ENCODE data around the gene UPF1. TPM values are rescaled to one million over a fixed set of nuclear protein-coding genes. Genes with fewer than 3 reads are reported as not detected.

UPF1 gene
- total RNA-seq, 1 donor: 51.0 TPM

DNA sequence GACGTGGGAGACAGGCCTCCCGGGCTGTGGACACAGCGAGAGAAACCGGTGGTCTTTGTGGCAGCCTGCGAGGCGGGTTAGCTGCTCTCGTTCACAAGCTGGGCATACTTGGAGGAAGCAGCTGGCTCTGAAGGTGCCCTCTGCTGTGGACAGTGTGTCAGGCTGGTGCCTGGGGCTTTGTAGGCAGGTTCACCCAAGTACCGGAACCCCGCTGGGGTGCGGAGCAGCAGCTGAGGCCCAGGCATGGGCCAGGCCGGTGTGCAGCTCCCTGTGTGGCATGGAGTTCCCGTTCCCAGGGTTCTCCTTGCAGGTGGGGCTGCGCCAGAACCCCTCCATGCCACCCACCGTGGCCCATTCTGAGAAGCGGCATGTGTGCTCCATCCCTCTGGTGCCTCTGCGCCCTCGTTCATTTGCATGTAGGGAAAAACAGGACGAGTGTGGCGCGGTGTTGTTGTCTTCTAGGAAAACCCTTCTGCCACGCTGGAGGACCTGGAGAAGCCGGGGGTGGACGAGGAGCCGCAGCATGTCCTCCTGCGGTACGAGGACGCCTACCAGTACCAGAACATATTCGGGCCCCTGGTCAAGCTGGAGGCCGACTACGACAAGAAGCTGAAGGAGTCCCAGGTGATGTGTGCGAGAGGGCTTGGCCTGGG, 20.0 kb downstream of the UPF1 start:
- no peak overlapping the region for H3K4me3 ChIP-seq (ENCODE audit: low read depth, low read length)
- TF ChIP-seq, protein P1, sequence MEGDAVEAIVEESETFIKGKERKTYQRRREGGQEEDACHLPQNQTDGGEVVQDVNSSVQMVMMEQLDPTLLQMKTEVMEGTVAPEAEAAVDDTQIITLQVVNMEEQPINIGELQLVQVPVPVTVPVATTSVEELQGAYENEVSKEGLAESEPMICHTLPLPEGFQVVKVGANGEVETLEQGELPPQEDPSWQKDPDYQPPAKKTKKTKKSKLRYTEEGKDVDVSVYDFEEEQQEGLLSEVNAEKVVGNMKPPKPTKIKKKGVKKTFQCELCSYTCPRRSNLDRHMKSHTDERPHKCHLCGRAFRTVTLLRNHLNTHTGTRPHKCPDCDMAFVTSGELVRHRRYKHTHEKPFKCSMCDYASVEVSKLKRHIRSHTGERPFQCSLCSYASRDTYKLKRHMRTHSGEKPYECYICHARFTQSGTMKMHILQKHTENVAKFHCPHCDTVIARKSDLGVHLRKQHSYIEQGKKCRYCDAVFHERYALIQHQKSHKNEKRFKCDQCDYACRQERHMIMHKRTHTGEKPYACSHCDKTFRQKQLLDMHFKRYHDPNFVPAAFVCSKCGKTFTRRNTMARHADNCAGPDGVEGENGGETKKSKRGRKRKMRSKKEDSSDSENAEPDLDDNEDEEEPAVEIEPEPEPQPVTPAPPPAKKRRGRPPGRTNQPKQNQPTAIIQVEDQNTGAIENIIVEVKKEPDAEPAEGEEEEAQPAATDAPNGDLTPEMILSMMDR (IDR thresholded peaks at IDR 0.05; ENCODE audit: insufficient read depth, low read depth, low read length): no peak
- DNase-seq (ENCODE audit: low read depth): no peak

DNA sequence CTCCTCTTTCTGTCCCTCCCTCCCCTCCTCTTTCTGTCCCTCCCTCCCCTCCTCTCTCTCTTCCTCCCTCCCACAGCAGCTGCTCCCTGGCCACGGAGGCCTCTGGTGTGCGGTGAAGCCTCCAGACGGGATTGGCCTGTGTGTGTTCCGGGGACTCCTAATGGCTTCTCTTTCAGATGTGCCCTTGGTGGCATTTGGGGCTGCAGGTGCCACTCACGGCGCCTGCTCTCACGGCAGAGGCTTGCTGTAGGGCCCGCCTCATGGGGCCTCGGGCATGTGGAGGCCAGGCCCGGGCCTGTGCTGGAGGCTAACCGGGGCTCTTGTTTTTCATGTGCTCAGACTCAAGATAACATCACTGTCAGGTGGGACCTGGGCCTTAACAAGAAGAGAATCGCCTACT, 20.9 kb downstream of the UPF1 start:
- DNase-seq (ENCODE audit: low read depth): no peak
- TF ChIP-seq, protein P1 (IDR thresholded peaks at IDR 0.05; ENCODE audit: insufficient read depth, low read depth, low read length): no peak
- H3K4me3 ChIP-seq (ENCODE audit: low read depth, low read length): no peak overlapping the region

DNA sequence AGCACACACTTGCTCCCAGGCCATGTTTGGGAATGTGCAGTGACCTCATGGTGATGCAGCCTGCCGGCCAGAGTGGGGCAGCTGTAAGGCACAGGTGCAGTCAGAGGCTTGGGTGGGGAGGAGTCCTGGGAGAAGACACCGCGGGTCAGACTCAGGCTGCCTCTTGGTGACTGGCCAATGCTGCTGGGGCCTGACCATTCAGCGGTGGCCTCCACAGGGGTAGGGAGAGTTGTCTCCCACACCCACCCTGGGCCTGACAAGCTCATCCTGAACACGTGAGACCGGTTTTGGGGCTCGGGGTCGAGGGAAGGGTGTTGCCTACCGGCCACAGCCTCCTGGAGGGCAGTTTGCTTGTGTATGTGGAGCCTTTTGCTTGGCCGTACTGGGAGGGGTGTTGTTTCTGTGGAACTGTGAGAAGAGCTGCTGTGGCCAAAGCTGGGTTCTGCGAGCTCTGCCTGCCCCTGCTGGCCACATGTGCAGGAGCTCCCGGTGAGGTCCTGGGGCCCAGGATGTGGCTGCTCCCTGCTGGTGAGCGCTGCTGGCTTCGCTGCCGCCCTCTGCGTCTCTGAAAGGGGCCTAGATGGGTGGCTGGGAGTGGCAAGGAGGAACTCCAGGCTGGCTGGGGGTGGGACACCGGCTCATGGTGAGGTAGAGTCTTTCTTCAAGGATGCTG, 22.1 kb downstream of the UPF1 start:
- TF ChIP-seq, protein P1 (IDR thresholded peaks at IDR 0.05; ENCODE audit: insufficient read depth, low read depth, low read length): no peak
- H3K4me3 ChIP-seq (ENCODE audit: low read depth, low read length): no peak overlapping the region
- no peak for DNase-seq (ENCODE audit: low read depth)

DNA sequence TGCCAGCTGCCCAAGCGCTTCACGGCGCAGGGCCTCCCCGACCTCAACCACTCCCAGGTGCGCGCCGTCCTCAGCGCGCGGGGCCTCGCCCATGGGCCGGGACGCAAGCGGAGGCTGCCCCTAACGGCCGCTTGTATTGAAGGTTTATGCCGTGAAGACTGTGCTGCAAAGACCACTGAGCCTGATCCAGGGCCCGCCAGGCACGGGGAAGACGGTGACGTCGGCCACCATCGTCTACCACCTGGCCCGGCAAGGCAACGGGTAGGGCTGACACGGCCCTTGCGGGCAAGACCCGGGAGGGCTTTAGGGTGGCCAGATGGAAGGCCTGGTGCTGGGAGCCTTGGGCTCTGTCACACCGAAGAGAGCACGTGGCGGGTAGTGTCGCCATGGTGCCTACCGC, 23.2 kb downstream of the UPF1 start:
- DNase-seq (ENCODE audit: low read depth): no peak
- H3K4me3 ChIP-seq (ENCODE audit: low read depth, low read length): no peak overlapping the region
- TF ChIP-seq, protein P1 (IDR thresholded peaks at IDR 0.05; ENCODE audit: insufficient read depth, low read depth, low read length): no peak

DNA sequence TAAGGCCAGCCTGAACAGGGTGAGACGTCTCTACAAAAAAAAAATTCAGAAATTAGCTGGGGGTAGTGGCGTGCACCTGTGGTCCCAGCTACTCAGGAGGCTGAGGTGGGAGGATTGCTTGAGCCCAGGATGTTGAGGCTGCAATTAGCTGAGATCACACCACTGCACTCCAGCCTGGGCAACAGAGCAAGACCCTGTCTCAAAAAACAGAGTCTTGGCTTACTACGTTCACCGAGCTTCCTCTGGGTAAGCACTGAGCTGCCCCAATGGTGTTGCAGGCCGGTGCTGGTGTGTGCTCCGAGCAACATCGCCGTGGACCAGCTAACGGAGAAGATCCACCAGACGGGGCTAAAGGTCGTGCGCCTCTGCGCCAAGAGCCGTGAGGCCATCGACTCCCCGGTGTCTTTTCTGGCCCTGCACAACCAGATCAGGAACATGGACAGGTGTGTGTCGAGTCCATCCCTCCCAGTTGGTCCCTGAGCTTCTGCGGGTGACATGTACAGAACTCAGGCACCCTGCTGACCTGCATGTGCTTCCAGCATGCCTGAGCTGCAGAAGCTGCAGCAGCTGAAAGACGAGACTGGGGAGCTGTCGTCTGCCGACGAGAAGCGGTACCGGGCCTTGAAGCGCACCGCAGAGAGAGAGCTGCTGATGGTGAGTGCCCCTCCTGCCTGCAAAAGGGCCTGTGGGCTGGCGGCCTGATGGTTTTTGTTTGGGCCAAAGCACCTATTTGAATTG, 24.1 kb downstream of the UPF1 start:
- no peak for DNase-seq (ENCODE audit: low read depth)
- TF ChIP-seq, protein P1 (IDR thresholded peaks at IDR 0.05; ENCODE audit: insufficient read depth, low read depth, low read length): no peak

DNA sequence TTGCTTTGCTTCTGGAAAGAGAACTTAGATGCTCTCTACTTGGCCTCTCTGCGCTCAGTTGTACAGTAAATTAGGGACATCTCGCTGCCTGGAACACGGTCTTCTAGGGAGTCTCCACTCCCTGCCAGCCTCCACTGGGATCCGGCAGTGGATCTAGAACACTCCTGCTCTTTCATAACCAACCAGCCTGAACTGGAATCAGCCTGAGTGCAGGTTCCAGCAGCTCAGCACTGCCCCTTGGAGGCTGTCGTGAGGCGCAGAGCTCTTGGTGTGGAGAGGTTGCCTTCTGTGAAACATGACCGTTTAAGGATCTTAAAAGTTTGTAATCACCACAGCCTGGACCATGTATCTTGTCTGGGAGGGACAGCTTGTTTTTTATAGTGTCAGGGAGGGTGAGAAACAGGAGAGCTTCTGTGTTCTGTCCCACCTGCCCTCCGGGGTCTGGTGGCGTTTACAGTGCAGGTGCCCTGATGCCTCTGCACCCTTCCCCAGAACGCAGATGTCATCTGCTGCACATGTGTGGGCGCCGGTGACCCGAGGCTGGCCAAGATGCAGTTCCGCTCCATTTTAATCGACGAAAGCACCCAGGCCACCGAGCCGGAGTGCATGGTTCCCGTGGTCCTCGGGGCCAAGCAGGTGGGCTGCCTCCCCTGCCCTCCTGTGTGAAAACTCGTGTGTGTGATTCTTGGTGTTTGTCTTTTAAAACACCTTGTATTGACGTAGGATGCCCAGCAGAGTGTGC, 24.8 kb downstream of the UPF1 start:
- peak; percentile 46 for DNase-seq (ENCODE audit: low read depth)
- TF ChIP-seq, protein P1 (IDR thresholded peaks at IDR 0.05; ENCODE audit: insufficient read depth, low read depth, low read length): peak; percentile 47
- no peak overlapping the region for H3K4me3 ChIP-seq (ENCODE audit: low read depth, low read length)

More for the DNA sequence above, 24.1 kb downstream of the UPF1 start:
- H3K4me3 ChIP-seq (ENCODE audit: low read depth, low read length): no peak overlapping the region

Data from fibroblast of villous mesenchyme (primary cell).